Fibroblast of lung (primary cell): ENCODE results near the gene CLIC6. TPM values are rescaled to one million over a fixed set of nuclear protein-coding genes. Genes with fewer than 3 reads are reported as not detected.

Experiments used
- DNase-seq, 2 donors: peaks; one replicate each; pipeline versions ENCODE4 v3.0.0 to v3.0.0-alpha.2; 2010; ENCODE audit warnings: low read depth in 2 of 2
- H2AFZ ChIP-seq: 2 replicates; pipeline ENCODE4 v1.5.1; 2012; ENCODE audit warnings: low read length, control low read depth, inconsistent platforms
- H3K27ac ChIP-seq: 2 replicates; pipeline ENCODE4 v1.5.1; 2011; ENCODE audit warnings: low read length, control low read depth; ENCODE audit not compliant: insufficient read depth
- H3K27me3 ChIP-seq: 2 replicates; pipeline ENCODE4 v1.5.1; 2011; ENCODE audit warnings: mild to moderate bottlenecking, low read length; ENCODE audit not compliant: control insufficient read depth, insufficient read depth
- H3K36me3 ChIP-seq: 2 replicates; pipeline ENCODE4 v1.5.1; 2011; ENCODE audit warnings: low read length; ENCODE audit not compliant: control insufficient read depth, insufficient read depth
- H3K4me1 ChIP-seq: 2 replicates; pipeline ENCODE4 v1.5.1; 2011; ENCODE audit warnings: low read length; ENCODE audit not compliant: control insufficient read depth, insufficient read depth; ENCODE audit errors: extremely low read depth
- H3K4me2 ChIP-seq: 2 replicates; pipeline ENCODE4 v1.5.1; 2011; ENCODE audit warnings: low read length, control low read depth; ENCODE audit not compliant: insufficient read depth; ENCODE audit errors: extremely low read depth
- H3K4me3 ChIP-seq, 4 experiments: fragments of 200-600 bp in 1 of 4; sonication (generic) in 1 of 4; replicated peaks in 1 of 4; 2 replicates each; pipeline ENCODE4 v1.5.1; 2011 to 2016; ENCODE audit warnings: low read length in 4 of 4, low read depth in 3 of 4, mild to moderate bottlenecking in 3 of 4, control low read depth in 2 of 4, inconsistent platforms in 1 of 4, mixed read lengths in 1 of 4; ENCODE audit not compliant: insufficient read depth in 1 of 4; ENCODE audit errors: control extremely low read depth in 1 of 4
- H3K79me2 ChIP-seq: 2 replicates; pipeline ENCODE4 v1.5.1; 2012; ENCODE audit warnings: mild to moderate bottlenecking, low read length, inconsistent platforms; ENCODE audit not compliant: control insufficient read depth, insufficient read depth
- H3K9ac ChIP-seq: 2 replicates; pipeline ENCODE4 v1.5.1; 2011; ENCODE audit warnings: mild to moderate bottlenecking, low read length, control low read depth; ENCODE audit not compliant: insufficient read depth
- H3K9me3 ChIP-seq: 2 replicates; pipeline ENCODE4 v1.5.1; 2012; ENCODE audit warnings: low read depth, low read length; ENCODE audit not compliant: control insufficient read depth, insufficient read depth
- H4K20me1 ChIP-seq: 2 replicates; pipeline ENCODE4 v1.5.1; 2011; ENCODE audit warnings: low read length; ENCODE audit not compliant: control insufficient read depth, insufficient read depth; ENCODE audit errors: extremely low read depth
- CTCF ChIP-seq, 2 donors: IDR thresholded peaks in 1 of 2; conservative IDR thresholded peaks in 1 of 2; 1 replicate in 1 of 2; 2 replicates in 1 of 2; pipeline ENCODE4 v1.5.1; 2011 to 2012; ENCODE audit warnings: low read length in 2 of 2, control low read depth in 1 of 2, inconsistent platforms in 1 of 2, low read depth in 1 of 2, mild to moderate bottlenecking in 1 of 2
- EZH2 ChIP-seq: IDR thresholded peaks from 2 replicates; pipeline ENCODE4 v1.5.1; 2012; ENCODE audit warnings: low read length, control low read depth, mild to moderate bottlenecking; ENCODE audit errors: missing control alignments
- polyA plus RNA-seq, 2 donors: library from polyadenylated mRNA; depleted of rRNA in 1 of 2; stranded (reverse) in 1 of 2; unstranded in 1 of 2; fragments of >200 nt; gene quantifications; 2 replicates each; pipeline ENCODE4 v1.2.1, GENCODE V29; 2011 to 2012; ENCODE audit warnings: missing spikeins in 1 of 2
- total RNA-seq: library from RNA; depleted of rRNA; stranded (reverse); fragments of >200 nt; gene quantifications from 2 replicates; pipeline ENCODE4 v1.2.1, GENCODE V29; 2014

Gene CLIC6
- total and polyA plus RNA-seq, 2 donors (not counting 1 experiment from before 2014, with no cell fraction given), result 2.0 to 5.3 TPM

- H3K9ac ChIP-seq, result no peak overlapping the region
- no peak for DNase-seq
- TF ChIP-seq EZH2 (no peak), CTCF (conservative IDR thresholded peaks at IDR 0.05 in 1 of 2, IDR thresholded peaks at IDR 0.05 in 1 of 2; ENCODE audit: low read depth in 1 of 2, low read length in 2 of 2) (no peak)
- no peak overlapping the region for H3K4me3 ChIP-seq
- peaks cover 18% of the 10 kb centered on the region for H3K27me3 ChIP-seq
- H3K4me1 ChIP-seq, result no peaks in the 10 kb centered on the region
- H3K79me2 ChIP-seq, result no peaks in the 10 kb centered on the region
- H3K36me3 ChIP-seq, result no peaks in the 10 kb centered on the region
- H3K9me3 ChIP-seq, result no peaks in the 10 kb centered on the region
- H2AFZ ChIP-seq, result no peak overlapping the region
- H4K20me1 ChIP-seq, result no peaks in the 10 kb centered on the region
- H3K27ac ChIP-seq, result no peak overlapping the region
- H3K4me2 ChIP-seq, result no peak overlapping the region
These were observed 7.1 kb downstream of the CLIC6 start for GRCh38 chr21:34675871-34676270.

GRCh38 chr21:34679051-34679450 lies 10.3 kb downstream of the CLIC6 start:
- H3K79me2 ChIP-seq, result no peaks in the 10 kb centered on the region
- no peak overlapping the region for H3K27ac ChIP-seq
- H2AFZ ChIP-seq, result no peak overlapping the region
- TF ChIP-seq EZH2 (no peak), CTCF (conservative IDR thresholded peaks at IDR 0.05 in 1 of 2, IDR thresholded peaks at IDR 0.05 in 1 of 2; ENCODE audit: low read depth in 1 of 2, low read length in 2 of 2) (no peak)
- no peak for DNase-seq
- no peaks in the 10 kb centered on the region for H4K20me1 ChIP-seq
- H3K9ac ChIP-seq, result no peak overlapping the region
- H3K27me3 ChIP-seq, result no peaks in the 10 kb centered on the region
- no peak overlapping the region for H3K4me2 ChIP-seq
- H3K4me3 ChIP-seq, result no peak overlapping the region
- no peaks in the 10 kb centered on the region for H3K36me3 ChIP-seq
- H3K4me1 ChIP-seq, result no peaks in the 10 kb centered on the region
- no peaks in the 10 kb centered on the region for H3K9me3 ChIP-seq

- no peak for DNase-seq
- H3K27me3 ChIP-seq, result peaks cover 2% of the 10 kb centered on the region
- TF ChIP-seq EZH2, result no peak
- no peak for TF ChIP-seq CTCF (conservative IDR thresholded peaks at IDR 0.05 in 1 of 2, IDR thresholded peaks at IDR 0.05 in 1 of 2; ENCODE audit: low read depth in 1 of 2, low read length in 2 of 2)
- no peaks in the 10 kb centered on the region for H3K9me3 ChIP-seq
- no peak overlapping the region for H3K4me2 ChIP-seq
- H3K36me3 ChIP-seq, result no peaks in the 10 kb centered on the region
- H4K20me1 ChIP-seq, result no peaks in the 10 kb centered on the region
- no peaks in the 10 kb centered on the region for H3K79me2 ChIP-seq
- H3K4me1 ChIP-seq, result no peaks in the 10 kb centered on the region
- H2AFZ ChIP-seq, result no peak overlapping the region
- no peak overlapping the region for H3K9ac ChIP-seq
- no peak overlapping the region for H3K27ac ChIP-seq
- H3K4me3 ChIP-seq, result no peak overlapping the region
These were observed 15.5 kb downstream of the CLIC6 start for GRCh38 chr21:34684174-34684876.
